ENCODE results near the gene MELK.
A peak's percentile ranks its signal among the peaks of the same experiment; 100 is the strongest.
"Not testable (repeated sequence)": the region's sequence is repeated elsewhere in the genome, so short reads cannot be mapped to it uniquely, and the experiment has no call there.

MELK gene

GRCh38 chr9:36572515-36573418, at the start of gene MELK:
Gene MELK (plus strand): TSS chr9:36572895. CDS start chr9:36581682, 8,787 bp downstream.
- peak; percentile 75 for DNase-seq

GRCh38 chr9:36530224-36530623, 42.5 kb upstream of the MELK start:
- no peak for DNase-seq

GRCh38 chr9:36532353-36532752, 40.3 kb upstream of the MELK start:
- DNase-seq = no peak

GRCh38 chr9:36533726-36534125, 39.0 kb upstream of the MELK start:
- not testable (repeated sequence) for DNase-seq

- DNase-seq = no peak
These were observed 37.6 kb upstream of the MELK start for GRCh38 chr9:36535107-36535506.

- no peak for DNase-seq
These were observed 34.8 kb upstream of the MELK start for GRCh38 chr9:36537861-36538260.

- DNase-seq = no peak
These were observed 30.3 kb upstream of the MELK start for GRCh38 chr9:36542355-36542754.

- no peak for DNase-seq
These were observed 28.8 kb upstream of the MELK start for GRCh38 chr9:36543916-36544315.

GRCh38 chr9:36547598-36547997, 25.1 kb upstream of the MELK start:
- no peak for DNase-seq

GRCh38 chr9:36548454-36548853, 24.2 kb upstream of the MELK start:
- no peak for DNase-seq

- no peak for DNase-seq
These were observed 22.6 kb upstream of the MELK start for GRCh38 chr9:36550135-36550534.

- DNase-seq = not testable (repeated sequence)
These were observed 22.0 kb upstream of the MELK start for GRCh38 chr9:36550631-36551098.

GRCh38 chr9:36551129-36551528, 21.6 kb upstream of the MELK start:
- DNase-seq = no peak

GRCh38 chr9:36551910-36552309, 20.8 kb upstream of the MELK start:
- no peak for DNase-seq

- no peak for DNase-seq
These were observed 13.5 kb upstream of the MELK start for GRCh38 chr9:36559036-36559695.

GRCh38 chr9:36560771-36561170, 11.9 kb upstream of the MELK start:
- DNase-seq = no peak

GRCh38 chr9:36562801-36563200, 9.9 kb upstream of the MELK start:
- not testable (repeated sequence) for DNase-seq

GRCh38 chr9:36566813-36567221, 5.9 kb upstream of the MELK start:
- DNase-seq = no peak

GRCh38 chr9:36568681-36569080, 4.0 kb upstream of the MELK start:
- DNase-seq = not testable (repeated sequence)

- DNase-seq = no peak
These were observed 1.4 kb upstream of the MELK start for GRCh38 chr9:36571333-36571732.

- not testable (repeated sequence) for DNase-seq
These were observed 1.4 kb downstream of the MELK start for GRCh38 chr9:36574045-36574444.

- no peak for DNase-seq
These were observed 2.8 kb downstream of the MELK start for GRCh38 chr9:36575411-36575882.

GRCh38 chr9:36576866-36577265, 4.2 kb downstream of the MELK start:
- DNase-seq = no peak
